NCI-H446 treated with DMSO at 0.1 percent for 48 hours (cell line): ENCODE measurements around the gene SAXO2.
"Not testable (repeated sequence)": the region's sequence is repeated elsewhere in the genome, so short reads cannot be mapped to it uniquely, and the experiment has no call there.

ENCODE experiments used
- DNase-seq: peaks from one replicate; lab custom pipeline; 2025; lab: John Stamatoyannopoulos, UW

Gene SAXO2

GRCh38 chr15:82313951-82314768 lies 51.5 kb downstream of the SAXO2 start:
- not testable (repeated sequence) for DNase-seq

GRCh38 chr15:82314769-82315518 lies 52.3 kb downstream of the SAXO2 start:
- no peak for DNase-seq

- DNase-seq, result peak; percentile 37
Observed at GRCh38 chr15:82315519-82316246, 53.1 kb downstream of the SAXO2 start.

- DNase-seq, result not testable (repeated sequence)
Observed at GRCh38 chr15:82316247-82317090, 53.9 kb downstream of the SAXO2 start.

DNA sequence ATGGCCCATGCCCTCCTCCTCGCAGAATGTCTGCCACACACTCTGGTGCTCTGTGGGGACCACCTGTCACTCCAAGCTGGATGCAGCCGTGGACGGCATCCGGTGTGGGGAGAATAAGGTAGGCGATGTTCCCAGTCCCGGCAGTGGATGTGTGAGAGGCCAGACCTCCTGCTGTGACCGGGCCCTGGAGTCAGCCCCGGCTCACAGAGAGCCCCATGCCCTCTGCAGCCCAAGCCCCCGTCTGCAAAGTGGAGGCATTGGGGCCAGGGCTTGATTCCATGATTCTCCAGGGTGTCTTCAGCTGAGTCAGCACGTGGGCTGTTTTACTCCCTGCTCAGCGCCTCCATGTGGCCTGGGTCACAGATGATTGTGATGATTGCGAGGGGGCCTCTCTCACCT lies 54.5 kb downstream of the SAXO2 start:
- DNase-seq, result no peak

DNA sequence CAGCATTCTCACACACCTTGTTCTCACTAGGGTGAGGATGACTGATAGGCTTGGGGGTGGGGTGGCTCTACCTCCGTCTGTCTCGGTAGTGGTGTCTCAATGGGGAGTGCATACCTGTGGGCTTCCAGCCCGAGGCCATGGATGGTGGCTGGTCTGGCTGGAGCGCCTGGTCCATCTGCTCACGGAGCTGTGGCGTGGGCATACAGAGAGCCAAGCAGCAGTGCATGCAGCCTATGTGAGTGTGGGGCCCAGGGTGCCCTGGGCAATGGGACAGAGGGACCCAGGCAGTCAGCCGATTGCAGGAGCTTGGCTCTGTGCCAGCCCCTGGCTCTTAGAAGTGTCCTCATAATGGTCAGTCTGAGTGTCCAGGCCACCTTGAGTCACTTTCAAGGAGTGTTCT lies 54.9 kb downstream of the SAXO2 start:
- DNase-seq, result not testable (repeated sequence)

- not testable (repeated sequence) for DNase-seq
Observed at GRCh38 chr15:82318281-82318680, 55.7 kb downstream of the SAXO2 start.

DNA sequence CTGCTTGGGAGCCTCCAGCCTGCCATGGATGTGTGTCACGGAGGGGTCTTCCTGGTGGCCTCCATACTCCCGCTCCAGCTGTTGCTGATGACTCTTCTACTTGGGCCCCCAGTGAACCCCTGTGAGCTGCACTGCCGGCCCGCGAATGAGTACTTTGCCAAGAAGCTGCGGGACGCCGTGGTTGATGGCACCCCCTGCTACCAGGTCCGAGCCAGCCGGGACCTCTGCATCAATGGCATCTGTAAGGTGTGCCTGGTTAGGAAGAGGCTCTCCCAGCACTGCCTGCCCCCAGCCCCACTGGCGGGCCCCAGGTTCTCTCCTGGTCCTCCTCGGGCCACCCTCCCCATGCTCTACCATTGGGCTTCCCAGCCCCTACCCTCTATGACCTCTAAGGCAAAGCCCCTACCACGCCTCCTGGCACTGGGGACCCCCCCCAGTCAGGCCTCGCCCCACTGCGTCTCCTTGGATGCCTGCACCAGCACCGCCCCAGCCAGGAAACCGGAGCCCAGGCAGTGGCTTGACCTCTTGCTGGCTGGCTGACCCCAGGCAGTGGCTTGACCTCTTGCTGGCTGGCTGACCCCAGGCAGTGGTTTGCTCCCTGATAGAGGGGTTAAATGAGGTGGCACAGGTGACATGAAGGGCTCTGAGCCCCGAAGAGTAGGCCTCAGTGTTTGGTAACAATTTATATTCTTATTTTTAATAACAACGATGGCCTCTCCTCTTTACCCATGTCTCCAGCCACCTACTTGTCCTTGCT lies 57.1 kb downstream of the SAXO2 start:
- not testable (repeated sequence) for DNase-seq

GRCh38 chr15:82320861-82321260 lies 58.2 kb downstream of the SAXO2 start:
- DNase-seq, result not testable (repeated sequence)

GRCh38 chr15:82322488-82322887 lies 59.9 kb downstream of the SAXO2 start:
- not testable (repeated sequence) for DNase-seq

GRCh38 chr15:82324831-82325230 lies 62.2 kb downstream of the SAXO2 start:
- not testable (repeated sequence) for DNase-seq

DNA sequence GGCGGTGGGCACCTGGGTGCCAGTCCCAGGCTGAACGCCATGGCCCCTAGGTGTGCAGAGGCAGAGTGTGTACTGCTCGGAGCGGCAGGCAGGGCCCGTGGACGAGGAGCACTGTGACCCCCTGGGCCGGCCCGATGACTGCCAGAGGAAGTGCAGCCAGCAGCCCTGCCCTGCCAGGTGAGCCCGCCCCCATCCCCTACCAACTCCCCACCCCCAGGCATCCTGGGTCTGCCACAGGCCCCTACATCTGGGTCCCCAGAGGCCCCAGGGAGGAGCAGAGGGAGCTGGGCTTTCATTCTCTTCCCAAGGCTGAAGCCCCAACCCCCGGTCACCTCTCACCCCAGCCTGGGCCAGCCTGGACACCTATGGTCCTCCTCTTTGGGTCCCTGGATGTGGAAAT lies 63.0 kb downstream of the SAXO2 start:
- not testable (repeated sequence) for DNase-seq

- not testable (repeated sequence) for DNase-seq
Observed at GRCh38 chr15:82326896-82327295, 64.3 kb downstream of the SAXO2 start.

DNA sequence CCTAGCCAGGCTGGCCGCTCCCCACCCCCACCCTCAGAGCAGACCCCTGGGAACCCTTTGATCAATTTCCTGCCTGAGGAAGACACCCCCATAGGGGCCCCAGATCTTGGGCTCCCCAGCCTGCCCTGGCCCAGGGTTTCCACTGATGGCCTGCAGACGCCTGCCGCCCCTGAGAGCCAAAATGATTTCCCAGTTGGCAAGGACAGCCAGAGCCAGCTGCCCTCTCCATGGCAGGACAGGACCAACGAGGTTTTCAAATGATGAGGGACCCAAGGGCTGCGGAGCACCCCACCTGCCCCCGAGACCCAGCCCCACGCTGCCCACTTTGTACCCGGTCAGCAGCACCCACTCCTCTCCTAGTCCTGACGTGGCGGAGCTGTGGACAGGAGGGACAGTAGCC lies 64.8 kb downstream of the SAXO2 start:
- not testable (repeated sequence) for DNase-seq

DNA sequence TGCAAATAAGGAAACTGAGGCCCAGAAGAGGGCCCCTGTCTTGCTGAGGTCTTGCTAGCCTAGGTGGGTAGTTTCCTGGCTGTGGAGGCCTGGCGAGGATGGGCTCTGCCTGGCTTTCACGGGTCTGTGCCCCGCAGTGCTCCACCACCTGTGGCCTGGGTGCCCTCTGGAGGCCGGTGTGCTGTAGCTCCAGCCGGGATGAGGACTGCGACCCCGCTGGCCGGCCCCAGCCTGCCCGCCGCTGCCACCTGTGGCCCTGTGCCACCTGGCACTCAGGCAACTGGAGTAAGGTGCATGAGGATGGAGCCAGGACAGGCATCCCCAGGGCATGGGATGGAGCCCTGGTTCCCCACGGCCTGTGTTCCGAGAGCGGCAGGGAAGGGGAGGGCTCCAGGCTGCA lies 66.4 kb downstream of the SAXO2 start:
- not testable (repeated sequence) for DNase-seq

- DNase-seq, result not testable (repeated sequence)
Observed at GRCh38 chr15:82330921-82331320, 68.3 kb downstream of the SAXO2 start.

DNA sequence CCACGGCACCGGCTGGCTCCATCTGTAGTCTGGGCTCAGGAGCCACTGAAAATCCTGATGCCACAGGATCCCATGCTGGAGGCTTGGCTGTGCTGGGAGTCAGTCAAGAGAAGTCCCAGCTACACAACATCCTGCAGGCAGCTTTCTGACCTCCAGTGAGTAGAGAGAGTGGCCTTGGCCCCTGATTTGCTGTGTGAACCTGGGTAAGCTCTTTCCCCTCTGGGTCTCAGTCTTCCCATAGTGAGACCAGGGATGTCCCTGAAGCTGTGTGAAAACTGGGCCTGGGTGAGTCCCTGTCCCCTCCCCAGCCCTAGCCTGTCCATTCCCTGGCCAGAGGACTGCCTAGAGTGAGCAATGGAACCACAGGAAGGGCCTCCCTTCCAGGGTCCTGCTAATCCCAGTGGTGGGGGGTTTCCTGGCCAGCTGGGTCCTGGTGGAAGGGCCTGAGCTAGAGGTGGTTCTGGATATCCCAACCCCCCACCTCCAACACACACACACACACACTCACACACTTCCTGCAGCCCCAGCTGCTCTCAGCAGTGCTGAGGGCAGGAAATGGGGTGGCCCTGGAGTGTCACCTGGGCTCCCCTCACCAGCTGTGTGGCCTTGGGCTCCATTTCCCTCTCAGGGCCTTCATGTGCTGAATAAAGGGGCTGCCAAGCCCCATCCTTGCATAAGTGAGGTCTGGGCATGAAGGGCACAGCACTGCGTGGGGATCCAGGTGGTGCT lies 69.1 kb downstream of the SAXO2 start:
- not testable (repeated sequence) for DNase-seq

- DNase-seq, result not testable (repeated sequence)
Observed at GRCh38 chr15:82332711-82333602, 70.3 kb downstream of the SAXO2 start.
